ENCODE results near the gene AKT2.

GRCh38 chr19:40273469-40274360 is 11.4 kb downstream of the AKT2 start:
- TF ChIP-seq CTCF (IDR thresholded peaks at IDR 0.05) (no peak), POLR2AphosphoS5 (IDR thresholded peaks at IDR 0.05) (no peak), EP300 (IDR thresholded peaks at IDR 0.05) (no peak)

All from gastroesophageal sphincter (tissue), 3 donors.